Neural crest cell (in vitro differentiated cells): ENCODE results near the gene PSMD12. TPM values are rescaled to one million over a fixed set of nuclear protein-coding genes. Genes with fewer than 3 reads are reported as not detected.

Source experiments
- DNase-seq: peaks from one replicate; pipeline ENCODE4 v3.0.0; 2021; ENCODE audit warnings: low read depth, mixed read lengths, low spot score
- H3K27ac Mint-ChIP-seq: one replicate; pipeline ENCODE4 v1.8.0; 2021; ENCODE audit warnings: mild to moderate bottlenecking, mixed read lengths; ENCODE audit not compliant: unreplicated experiment
- H3K27me3 Mint-ChIP-seq: 2 replicates; pipeline ENCODE4 v1.8.0; 2021; ENCODE audit warnings: low read depth, mild to moderate bottlenecking, mixed read lengths
- H3K36me3 Mint-ChIP-seq: 2 replicates; pipeline ENCODE4 v1.8.0; 2021; ENCODE audit warnings: low read depth, mild to moderate bottlenecking, mixed read lengths
- H3K4me1 Mint-ChIP-seq: 2 replicates; pipeline ENCODE4 v1.8.0; 2021; ENCODE audit warnings: mixed read lengths
- H3K4me3 Mint-ChIP-seq: one replicate; pipeline ENCODE4 v1.8.0; 2021; ENCODE audit warnings: mild to moderate bottlenecking, mixed read lengths
- H3K9me3 Mint-ChIP-seq: 2 replicates; pipeline ENCODE4 v1.8.0; 2021; ENCODE audit warnings: mixed read lengths
- total RNA-seq: library from RNA; stranded (reverse); gene quantifications from 2 replicates; pipeline ENCODE4 v1.2.1, GENCODE V29; 2021
- TF ChIP-seq, protein P1 (sequence below): fragments of 200-600 bp; sonication (generic); conservative IDR thresholded peaks from 2 replicates; pipeline ENCODE4 v1.5.0; 2021; ENCODE audit warnings: antibody characterized with exemption, mild to moderate bottlenecking

The PSMD12 gene
- total RNA-seq, 1 donor from 2014 or later: 54.7 TPM

DNA sequence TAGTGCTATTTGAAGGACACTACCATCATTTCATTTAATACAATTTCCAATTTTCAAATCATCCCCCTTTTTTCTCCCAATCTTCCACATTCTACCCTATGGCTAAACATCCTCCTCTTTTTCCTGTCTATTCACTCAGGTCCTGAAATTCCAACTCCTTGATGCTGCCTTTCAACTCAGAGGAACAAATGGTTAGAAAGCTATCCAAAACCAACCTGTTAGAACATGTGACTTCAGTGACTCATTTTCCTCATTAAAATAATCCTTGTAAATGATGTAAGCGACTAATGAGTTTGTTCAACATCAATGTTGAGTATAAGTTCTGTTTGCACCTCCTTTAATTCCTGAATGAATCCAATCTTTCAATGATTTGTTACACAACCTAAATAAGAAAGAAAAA lies 5.5 kb downstream of the PSMD12 start:
- Mint-ChIP-seq H3K4me3 (no peak overlapping the region), H3K4me1 (peaks cover 26% of the 10 kb centered on the region), H3K36me3 (peaks cover 10% of the 10 kb centered on the region), H3K27me3 (no peaks in the 10 kb centered on the region), H3K27ac (no peak overlapping the region), H3K9me3 (no peaks in the 10 kb centered on the region)
- TF ChIP-seq, protein P1, sequence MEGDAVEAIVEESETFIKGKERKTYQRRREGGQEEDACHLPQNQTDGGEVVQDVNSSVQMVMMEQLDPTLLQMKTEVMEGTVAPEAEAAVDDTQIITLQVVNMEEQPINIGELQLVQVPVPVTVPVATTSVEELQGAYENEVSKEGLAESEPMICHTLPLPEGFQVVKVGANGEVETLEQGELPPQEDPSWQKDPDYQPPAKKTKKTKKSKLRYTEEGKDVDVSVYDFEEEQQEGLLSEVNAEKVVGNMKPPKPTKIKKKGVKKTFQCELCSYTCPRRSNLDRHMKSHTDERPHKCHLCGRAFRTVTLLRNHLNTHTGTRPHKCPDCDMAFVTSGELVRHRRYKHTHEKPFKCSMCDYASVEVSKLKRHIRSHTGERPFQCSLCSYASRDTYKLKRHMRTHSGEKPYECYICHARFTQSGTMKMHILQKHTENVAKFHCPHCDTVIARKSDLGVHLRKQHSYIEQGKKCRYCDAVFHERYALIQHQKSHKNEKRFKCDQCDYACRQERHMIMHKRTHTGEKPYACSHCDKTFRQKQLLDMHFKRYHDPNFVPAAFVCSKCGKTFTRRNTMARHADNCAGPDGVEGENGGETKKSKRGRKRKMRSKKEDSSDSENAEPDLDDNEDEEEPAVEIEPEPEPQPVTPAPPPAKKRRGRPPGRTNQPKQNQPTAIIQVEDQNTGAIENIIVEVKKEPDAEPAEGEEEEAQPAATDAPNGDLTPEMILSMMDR: no peak
- DNase-seq: no peak

DNA sequence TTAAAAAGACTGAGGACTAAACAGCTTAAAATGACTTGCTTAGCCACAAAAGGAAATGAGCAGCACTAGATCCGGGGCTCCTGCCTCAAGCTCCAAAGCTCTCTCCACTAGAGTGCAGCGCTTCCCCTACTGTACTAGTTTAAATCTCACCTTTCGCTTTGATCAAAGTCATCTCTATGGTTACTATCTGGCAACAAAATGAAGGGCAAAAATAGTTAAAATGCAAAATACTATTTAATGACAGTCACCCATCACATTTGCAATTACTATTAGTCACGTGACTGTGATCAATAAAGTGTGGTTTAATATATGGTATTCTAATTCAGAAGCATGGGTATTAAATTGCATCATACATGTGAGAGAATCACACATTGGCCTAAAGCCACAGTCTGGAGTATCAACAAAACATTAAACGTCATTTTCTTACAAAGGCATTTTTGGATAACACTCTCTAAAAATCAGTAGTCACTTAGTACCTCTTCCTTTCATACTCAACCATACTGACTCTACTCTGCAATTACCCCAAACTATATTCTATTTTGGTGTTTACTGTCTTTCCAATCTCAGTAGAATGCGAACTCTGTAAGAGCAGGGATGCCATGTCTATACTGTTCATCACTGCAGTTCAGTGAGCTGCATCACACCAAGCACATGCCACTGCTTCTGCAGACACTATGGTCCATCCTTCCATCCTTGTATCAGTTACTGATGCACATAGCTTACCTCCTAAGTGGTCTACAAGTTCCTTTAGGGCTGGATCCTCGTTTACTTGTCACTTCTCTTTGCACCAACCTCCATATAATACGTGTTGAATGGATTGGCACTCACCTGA lies 6.2 kb downstream of the PSMD12 start:
- Mint-ChIP-seq H3K9me3 (no peaks in the 10 kb centered on the region), H3K27me3 (no peaks in the 10 kb centered on the region), H3K4me1 (peaks cover 19% of the 10 kb centered on the region), H3K4me3 (no peak overlapping the region), H3K27ac (no peak overlapping the region), H3K36me3 (peaks cover 15% of the 10 kb centered on the region)
- TF ChIP-seq, protein P1: no peak
- DNase-seq: no peak

DNA sequence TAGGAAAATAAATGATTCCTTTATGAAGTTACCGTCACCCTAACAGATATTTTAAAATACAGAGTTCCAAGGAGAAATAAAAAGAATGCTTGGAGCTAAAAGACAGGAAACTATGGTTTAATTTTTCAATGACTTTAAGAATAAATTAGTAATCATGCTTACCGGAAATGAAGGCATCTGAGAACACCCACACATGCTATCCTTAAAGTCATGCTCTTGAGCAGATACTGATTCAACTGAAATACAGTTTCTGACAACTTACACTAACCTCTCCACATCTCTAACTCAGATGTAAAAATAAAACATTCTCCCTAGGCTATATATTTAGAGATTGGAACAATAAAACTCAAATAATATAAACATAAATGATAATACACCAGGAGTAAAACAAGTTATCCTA lies 7.8 kb downstream of the PSMD12 start:
- peaks cover 7% of the 10 kb centered on the region for H3K4me1 Mint-ChIP-seq
- H3K27ac Mint-ChIP-seq: no peak overlapping the region
- no peak for DNase-seq
- TF ChIP-seq, protein P1: no peak
- H3K27me3 Mint-ChIP-seq: no peaks in the 10 kb centered on the region
- peaks cover 21% of the 10 kb centered on the region for H3K36me3 Mint-ChIP-seq
- H3K9me3 Mint-ChIP-seq: no peaks in the 10 kb centered on the region
- H3K4me3 Mint-ChIP-seq: no peak overlapping the region

DNA sequence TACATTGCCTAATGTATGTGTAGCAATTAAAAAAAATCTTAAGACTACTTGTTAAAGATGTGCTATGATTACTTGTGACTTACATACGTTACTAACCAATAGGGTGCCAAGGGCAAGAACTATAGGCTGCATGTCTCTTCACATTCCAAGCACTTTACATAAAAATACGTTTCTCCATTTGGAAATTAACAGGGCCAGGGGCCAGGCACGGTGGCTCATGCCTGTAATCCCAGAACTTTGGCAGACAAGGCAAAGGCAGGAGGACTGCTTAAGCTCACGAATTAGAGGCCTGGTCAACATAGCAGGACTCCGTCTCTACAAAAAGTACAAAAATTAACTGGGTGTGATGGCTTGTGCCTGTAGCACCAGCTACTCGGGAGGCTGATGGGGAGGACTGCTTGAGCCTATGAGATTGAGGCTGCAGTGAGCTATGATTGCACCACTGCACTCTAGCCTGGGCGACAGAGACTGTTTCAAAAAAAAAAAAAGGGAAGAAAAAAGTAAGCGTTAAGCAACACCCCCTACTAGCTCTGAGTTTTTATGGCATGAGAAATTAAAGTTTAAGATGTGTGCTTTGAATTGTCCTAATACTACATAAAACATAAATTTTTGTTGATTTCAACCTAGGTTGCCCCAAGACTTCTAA lies 12.3 kb downstream of the PSMD12 start:
- TF ChIP-seq, protein P1: no peak
- no peaks in the 10 kb centered on the region for H3K4me1 Mint-ChIP-seq
- H3K27me3 Mint-ChIP-seq: no peaks in the 10 kb centered on the region
- H3K4me3 Mint-ChIP-seq: no peak overlapping the region
- H3K9me3 Mint-ChIP-seq: no peaks in the 10 kb centered on the region
- H3K27ac Mint-ChIP-seq: no peak overlapping the region
- DNase-seq: no peak
- H3K36me3 Mint-ChIP-seq: peaks cover 26% of the 10 kb centered on the region

DNA sequence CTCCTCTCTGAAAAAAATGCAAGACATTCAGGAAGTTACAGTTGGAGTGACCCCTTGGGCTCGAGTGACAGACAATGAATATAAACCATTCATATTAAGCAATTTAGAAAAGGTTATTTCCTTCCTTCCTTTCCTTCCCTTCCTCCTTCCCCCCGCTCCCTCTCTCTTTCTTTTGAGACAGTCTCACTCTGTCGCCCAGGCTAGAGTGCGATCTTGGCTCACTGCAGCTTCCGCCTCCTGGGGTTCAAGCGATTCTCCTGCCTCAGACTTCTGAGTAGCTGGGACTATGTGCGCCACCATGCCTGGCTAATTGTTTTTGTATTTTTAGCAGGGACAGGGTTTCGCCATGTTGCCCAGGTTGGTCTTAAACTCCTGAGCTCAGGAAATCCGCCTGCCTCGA lies 13.2 kb downstream of the PSMD12 start:
- H3K27me3 Mint-ChIP-seq: no peaks in the 10 kb centered on the region
- no peak overlapping the region for H3K27ac Mint-ChIP-seq

More for the DNA sequence above, 13.2 kb downstream of the PSMD12 start:
- H3K9me3 Mint-ChIP-seq: no peaks in the 10 kb centered on the region
- H3K36me3 Mint-ChIP-seq: peaks cover 33% of the 10 kb centered on the region
- DNase-seq: no peak
- TF ChIP-seq, protein P1: no peak
- no peak overlapping the region for H3K4me3 Mint-ChIP-seq
- H3K4me1 Mint-ChIP-seq: no peaks in the 10 kb centered on the region
